GM21723 (cell line): ENCODE data around the gene SOST.

ENCODE experiments used
- ATAC-seq: cut with Tn5 transposase; IDR thresholded peaks from one replicate; pipeline ENCODE4 v1.9.1; 2021; ENCODE audit warnings: mild to moderate bottlenecking, moderate library complexity; ENCODE audit not compliant: unreplicated experiment

Gene SOST

DNA sequence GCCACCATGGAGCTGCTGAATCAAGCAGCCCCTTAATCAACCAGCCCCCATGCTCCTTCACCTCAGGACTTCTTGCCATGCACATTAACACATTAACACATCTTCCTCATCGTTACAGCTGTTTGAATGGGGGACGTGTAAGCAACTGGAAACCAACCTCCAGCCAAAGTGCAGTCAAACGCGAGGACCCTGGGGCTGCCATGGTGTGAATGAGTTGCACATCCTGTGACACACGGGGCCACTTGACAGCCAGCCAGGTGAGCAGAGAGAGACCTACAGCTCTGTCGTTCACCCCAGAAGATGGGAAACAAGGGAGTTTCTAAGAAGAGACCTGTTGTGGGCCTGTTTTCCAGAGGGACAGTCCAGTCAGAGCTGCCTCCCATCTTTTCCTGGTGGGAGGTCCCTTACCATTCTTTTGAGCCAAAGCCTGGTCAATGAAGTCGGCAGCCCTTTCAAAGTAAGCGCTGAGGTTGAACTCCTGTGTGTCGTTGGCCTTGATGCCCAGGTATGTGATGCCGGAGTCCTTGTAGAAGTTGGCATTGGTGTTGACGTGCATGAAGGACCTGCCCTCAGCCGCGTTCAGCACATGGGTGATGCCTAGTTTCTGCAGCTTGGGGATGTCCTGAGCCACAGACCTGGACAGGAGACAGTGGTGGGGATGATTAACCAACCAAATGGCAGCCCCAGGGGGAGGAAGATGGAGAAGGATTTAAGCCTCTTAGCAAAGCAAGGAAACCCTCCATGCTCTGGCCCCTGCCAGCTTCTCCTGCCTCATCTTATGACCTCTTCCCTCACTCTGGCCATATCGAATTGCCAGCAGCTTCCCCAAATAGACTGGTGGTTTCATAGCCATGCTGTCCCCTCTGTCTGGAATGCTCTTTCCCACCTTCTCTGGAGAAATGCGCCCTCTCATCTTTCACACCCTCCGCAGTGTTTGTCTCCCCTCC, 16.0 kb upstream of the SOST start:
- ATAC-seq: no peak

- ATAC-seq: no peak
These were observed 14.5 kb upstream of the SOST start for GRCh38 chr17:43772877-43773648.

GRCh38 chr17:43771463-43771862, 12.9 kb upstream of the SOST start:
- ATAC-seq: no peak

DNA sequence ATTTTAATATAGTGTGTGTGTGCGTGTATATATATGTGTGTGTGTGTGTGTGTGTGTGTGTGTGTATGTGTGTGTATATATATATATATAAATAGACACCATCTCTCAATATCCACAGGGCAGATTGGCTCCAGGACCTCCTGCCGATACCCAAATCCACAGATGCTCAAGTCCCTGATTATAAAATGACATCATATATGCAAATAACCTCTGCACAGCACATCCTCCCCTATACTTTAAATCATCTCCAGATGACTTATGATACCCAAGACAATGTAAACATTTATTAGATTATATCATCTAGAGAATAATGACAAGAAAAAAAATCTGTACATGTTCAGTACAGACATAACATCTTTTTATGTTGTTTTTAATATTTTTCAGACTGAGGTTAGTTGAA, 12.4 kb upstream of the SOST start:
- no peak for ATAC-seq

GRCh38 chr17:43769859-43770258, 11.3 kb upstream of the SOST start:
- no peak for ATAC-seq

DNA sequence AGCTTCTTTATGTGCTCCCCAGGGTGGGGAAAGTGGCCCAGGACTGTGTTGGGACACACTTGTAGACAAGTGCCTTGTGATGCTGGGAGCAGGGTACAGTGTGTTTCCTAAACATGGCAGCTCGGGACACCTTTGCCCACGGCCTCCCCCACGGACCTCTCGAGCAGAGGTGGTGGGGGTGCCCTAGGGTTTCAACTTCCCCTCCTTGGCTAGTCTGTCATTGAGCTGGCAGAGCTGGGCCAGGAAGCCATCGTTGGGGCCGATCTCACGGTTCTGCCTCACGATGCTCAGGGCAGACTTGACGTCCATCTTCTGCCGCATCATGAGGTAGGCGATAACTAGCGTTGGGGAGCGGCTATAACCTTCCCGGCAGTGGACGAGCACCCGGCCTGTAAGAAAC, 10.8 kb upstream of the SOST start:
- no peak for ATAC-seq

DNA sequence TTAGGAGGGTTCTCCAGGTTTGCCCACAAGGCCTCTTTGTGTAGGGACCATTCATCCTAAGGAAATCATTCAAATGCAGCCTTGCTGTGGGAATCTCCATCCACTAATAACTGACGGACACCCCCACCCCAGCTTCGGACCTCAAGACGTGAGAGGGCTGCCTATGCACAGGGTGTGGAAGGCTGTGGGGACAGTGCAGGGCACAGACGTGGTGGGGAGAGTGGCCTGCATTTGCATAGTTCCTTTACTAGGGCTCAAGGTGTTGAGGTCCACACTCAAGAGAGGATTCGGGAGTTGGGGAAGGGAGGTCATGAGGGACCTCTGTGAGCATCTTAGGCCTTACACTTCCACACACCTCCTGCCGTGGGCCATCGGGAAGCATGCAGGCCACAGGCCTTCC, 10.4 kb upstream of the SOST start:
- no peak for ATAC-seq

DNA sequence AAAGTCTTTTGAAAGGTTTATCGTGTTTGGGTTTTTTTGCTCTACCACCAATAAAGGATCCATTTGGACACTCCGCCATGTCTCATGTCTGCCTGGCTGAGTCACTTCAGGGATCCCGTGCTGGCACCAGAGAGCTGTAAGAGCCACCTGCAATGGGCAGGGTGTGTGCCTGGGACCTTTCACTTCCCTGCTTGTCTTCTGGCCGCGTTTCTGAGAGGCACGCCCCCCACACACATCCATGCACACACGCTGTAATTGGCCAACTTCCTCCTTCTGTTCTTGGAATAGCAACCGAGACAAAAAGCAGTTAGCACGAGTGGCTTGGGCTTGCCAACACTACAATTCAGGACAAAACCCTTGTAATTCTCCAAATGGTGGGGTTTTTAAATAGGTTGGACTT, 9.8 kb upstream of the SOST start:
- ATAC-seq: no peak

DNA sequence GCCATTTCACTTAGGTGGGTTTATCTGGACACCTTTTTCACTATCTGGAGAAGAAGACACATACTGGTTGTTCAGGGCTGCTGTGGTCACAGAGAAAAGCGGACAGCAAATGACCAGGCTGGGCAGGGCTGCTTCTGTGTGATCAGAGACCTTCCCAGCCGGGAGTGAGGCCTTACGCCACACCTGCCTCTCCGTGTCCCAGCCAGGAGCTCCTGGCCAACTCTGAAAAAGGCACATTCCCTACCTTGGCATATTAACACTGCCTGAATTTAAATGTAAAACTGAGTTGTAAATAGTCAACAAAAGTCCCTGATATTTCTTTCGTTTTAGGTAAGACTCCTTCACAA, 9.1 kb upstream of the SOST start:
- ATAC-seq: no peak

DNA sequence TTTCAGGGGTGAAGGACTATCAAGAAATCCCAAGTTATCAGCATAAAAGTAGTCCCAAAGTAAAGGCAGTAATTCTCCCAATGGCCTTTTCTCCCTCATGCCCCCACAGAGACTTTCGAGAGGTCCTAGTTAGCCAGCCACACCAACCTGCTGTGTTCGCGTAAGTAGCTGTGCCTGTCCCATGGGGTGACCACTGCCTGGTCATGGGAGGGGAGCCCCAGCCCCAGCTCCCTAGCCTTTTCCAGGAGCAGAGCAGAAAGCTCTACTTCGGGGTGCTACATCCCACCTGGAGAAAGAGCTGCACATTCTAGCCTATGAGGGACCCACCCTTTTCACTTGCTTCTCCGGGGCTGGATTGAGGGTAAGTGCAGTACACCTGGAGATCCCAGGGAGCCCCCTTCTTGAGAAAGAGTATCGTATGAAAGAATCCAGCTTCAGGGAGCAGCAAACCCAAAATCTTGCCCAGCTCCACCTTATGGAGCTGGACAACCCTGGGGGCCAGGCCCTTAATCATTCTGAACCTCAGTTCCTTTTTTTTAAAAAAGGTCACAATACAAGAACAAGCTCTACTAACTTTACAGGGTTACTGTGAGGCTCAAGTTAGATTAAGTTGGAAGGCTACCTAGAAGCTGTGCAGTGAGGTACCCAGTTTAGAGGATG, 8.6 kb upstream of the SOST start:
- no peak for ATAC-seq

- no peak for ATAC-seq
These were observed 7.9 kb upstream of the SOST start for GRCh38 chr17:43766413-43767052.

- no peak for ATAC-seq
These were observed 1.8 kb upstream of the SOST start for GRCh38 chr17:43760254-43760852.

DNA sequence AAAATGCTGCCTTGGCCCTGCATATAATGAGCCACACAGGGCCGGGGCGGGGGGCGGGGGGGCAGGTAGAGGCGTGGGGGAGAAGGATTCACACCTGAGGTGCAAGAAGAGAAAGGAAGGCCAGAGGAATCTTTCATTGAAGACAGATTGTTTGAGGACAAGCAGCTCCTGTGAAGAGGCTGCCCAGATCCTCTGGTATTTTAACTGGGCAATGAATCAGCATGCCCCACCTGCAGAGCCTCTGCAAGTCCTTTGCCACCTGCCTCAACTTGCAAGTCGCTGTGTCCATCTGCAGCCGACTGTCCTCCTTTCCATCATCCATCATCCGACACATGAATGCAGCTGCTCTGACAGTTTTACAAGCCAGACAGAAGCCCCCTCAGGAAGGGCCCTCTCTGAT, 1.2 kb upstream of the SOST start:
- ATAC-seq: no peak

DNA sequence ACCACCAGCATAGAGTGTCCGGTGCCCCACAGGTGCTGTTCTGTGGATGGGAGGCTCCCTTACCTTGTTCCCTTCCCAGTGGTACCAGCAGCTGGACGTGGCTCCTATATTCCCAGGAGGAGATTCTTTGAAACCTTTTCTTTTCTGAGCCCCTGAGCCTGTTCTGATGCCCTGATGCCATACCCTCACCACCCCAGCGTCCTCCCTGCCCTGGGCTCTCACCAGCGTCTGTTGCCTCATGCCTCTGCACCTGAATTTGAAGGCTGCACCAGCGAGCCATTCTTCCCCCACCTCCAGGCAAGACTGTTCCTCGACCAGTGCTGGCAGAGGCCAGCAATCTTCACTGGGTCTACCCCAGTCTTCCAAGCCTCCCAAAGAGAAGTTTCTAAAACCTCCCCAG, 505 bp downstream of the SOST start:
- ATAC-seq: no peak

- no peak for ATAC-seq
These were observed 1.4 kb downstream of the SOST start for GRCh38 chr17:43757171-43757660.

DNA sequence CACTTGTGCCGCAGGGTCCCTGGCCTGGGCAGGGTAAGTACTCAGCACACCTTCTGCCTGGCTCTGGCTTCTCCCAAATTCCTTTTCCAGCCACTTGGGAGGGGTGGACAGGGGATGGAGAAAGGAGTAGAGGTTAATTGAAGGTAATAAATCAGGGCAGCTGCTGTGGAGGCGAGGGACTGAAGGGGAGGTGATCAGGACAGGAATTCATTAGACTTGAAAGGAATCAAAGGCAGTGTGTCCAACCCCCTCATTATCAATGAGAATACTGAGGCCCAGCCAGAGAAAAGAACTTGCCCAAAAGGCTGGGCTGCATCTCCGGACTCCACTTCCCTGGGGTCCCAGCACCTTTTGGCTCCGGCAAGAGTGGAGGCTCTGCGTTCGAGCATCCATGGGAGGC, 2.4 kb downstream of the SOST start:
- ATAC-seq: no peak

DNA sequence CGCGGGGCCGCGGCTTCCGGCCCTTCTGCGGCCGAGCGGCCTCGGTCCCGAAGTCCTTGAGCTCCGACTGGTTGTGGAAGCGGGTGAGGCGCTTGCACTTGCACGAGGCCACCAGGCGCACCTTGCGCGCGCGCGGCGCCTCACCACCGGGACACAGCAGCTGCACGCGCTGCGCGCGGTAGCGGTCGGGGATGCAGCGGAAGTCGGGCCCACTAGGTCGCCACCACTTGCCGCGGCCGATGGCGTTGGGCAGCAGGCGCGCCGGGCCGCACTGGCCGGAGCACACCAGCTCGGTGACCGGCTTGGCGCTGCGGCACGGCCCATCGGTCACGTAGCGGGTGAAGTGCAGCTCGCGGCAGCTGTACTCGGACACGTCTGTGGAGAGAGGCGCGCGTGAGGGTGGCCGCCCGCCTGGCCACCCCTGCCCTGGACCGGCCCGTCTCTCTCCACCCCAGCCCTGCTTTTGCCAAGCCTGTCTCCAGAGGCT, 3.2 kb downstream of the SOST start:
- no peak for ATAC-seq

DNA sequence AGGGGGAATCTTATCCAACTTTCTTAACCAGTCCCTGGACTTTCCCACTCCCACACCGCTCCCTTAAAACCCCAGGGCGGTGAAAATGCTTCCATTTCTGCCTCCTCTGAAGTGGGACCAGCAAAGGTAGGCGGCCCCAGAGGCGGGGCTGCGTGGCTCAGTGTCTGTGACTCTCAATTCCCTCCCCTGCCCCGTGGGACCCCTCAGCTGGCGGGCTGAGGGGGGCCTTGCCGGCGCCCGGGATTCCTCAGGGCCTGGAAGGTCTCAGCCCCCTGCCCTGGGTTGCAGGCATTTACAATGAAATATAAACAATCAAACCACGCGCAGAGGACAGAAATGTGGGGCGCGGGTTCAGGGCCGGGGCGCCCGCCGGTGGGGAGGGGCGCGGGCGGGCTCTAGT, 3.6 kb downstream of the SOST start:
- ATAC-seq: no peak

GRCh38 chr17:43753493-43754129, 5.0 kb downstream of the SOST start:
- no peak for ATAC-seq

- no peak for ATAC-seq
These were observed 8.4 kb downstream of the SOST start for GRCh38 chr17:43750153-43750552.
